ENCODE measurements around the gene SPSB1. TPM values are rescaled to one million over a fixed set of nuclear protein-coding genes. Genes with fewer than 3 reads are reported as not detected.
A peak's percentile ranks its signal among the peaks of the same experiment; 100 is the strongest.

Gene SPSB1
- total RNA-seq, 1 experiment from 2014 or later = 2.9 TPM

- H2AFZ ChIP-seq (ENCODE audit: low read length) = no peak overlapping the region
- H4K20me1 ChIP-seq (ENCODE audit: control insufficient read depth, insufficient read depth, insufficient read length) = no peaks in the 10 kb centered on the region
- peaks cover 9 to 10% (median 9%) of the 10 kb centered on the region in 3 experiments for H3K36me3 Mint-ChIP-seq (ENCODE audit: insufficient read depth in 1 of 3, low read depth in 3 of 3)
- no peaks in the 10 kb centered on the region for H3K27me3 ChIP-seq (ENCODE audit: insufficient read depth, low read length)
- no peak overlapping the region for H3K4ac ChIP-seq (ENCODE audit: low read depth, low read length)
- no peak overlapping the region for H2BK15ac ChIP-seq (ENCODE audit: low read depth, low read length)
- no peak overlapping the region for H3K14ac ChIP-seq (ENCODE audit: insufficient read depth, low read length)
- peak overlapping the region in 1 of 2 experiments; percentile 53; a peak in 2 of 5 replicates for H3K4me3 Mint-ChIP-seq
- TF ChIP-seq, protein P1, sequence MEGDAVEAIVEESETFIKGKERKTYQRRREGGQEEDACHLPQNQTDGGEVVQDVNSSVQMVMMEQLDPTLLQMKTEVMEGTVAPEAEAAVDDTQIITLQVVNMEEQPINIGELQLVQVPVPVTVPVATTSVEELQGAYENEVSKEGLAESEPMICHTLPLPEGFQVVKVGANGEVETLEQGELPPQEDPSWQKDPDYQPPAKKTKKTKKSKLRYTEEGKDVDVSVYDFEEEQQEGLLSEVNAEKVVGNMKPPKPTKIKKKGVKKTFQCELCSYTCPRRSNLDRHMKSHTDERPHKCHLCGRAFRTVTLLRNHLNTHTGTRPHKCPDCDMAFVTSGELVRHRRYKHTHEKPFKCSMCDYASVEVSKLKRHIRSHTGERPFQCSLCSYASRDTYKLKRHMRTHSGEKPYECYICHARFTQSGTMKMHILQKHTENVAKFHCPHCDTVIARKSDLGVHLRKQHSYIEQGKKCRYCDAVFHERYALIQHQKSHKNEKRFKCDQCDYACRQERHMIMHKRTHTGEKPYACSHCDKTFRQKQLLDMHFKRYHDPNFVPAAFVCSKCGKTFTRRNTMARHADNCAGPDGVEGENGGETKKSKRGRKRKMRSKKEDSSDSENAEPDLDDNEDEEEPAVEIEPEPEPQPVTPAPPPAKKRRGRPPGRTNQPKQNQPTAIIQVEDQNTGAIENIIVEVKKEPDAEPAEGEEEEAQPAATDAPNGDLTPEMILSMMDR (conservative IDR thresholded peaks at IDR 0.05) = no peak
- no peak overlapping the region for H2BK120ac ChIP-seq (ENCODE audit: low read depth, low read length, poor library complexity, severe bottlenecking)
- no peak overlapping the region for H4K8ac ChIP-seq (replicated peaks; ENCODE audit: insufficient read length, low read depth, low read length)
- peaks cover 7% of the 10 kb centered on the region for H3K4me1 ChIP-seq (ENCODE audit: insufficient read depth, low read length)
- no peaks in the 10 kb centered on the region for H3K79me2 ChIP-seq (ENCODE audit: insufficient read depth, low read length)
- no peak overlapping the region for H3K9ac ChIP-seq (ENCODE audit: extremely low read depth, insufficient read length, low read length)
- DNase-seq = no peak
- no peak overlapping the region for H4K91ac ChIP-seq (ENCODE audit: insufficient read length, low read depth, low read length)
- H3K9me3 ChIP-seq (ENCODE audit: control insufficient read depth, low read depth, low read length) = no peaks in the 10 kb centered on the region
- H2AK5ac ChIP-seq (ENCODE audit: insufficient read length, low read length) = no peak overlapping the region
- no peak overlapping the region for H3K18ac ChIP-seq (ENCODE audit: insufficient read length, low read depth, low read length)
- WGBS (ENCODE audit: extremely low coverage, insufficient read length, low lambda C conversion rate) = no CpG with 5 or more reads among the region's 10 CpGs
- H2BK12ac ChIP-seq (ENCODE audit: insufficient read length, low read depth, low read length) = no peak overlapping the region
- H3K23ac ChIP-seq (ENCODE audit: insufficient read length, low read depth, low read length) = no peak overlapping the region
- peaks cover 36 to 63% of the 10 kb centered on the region in 2 experiments for H3K4me1 Mint-ChIP-seq
- no peaks in the 10 kb centered on the region for H3K27me3 Mint-ChIP-seq (ENCODE audit: low read depth)
- H3K79me1 ChIP-seq (ENCODE audit: insufficient read depth, low read depth, low read length, poor library complexity, severe bottlenecking) = no peaks in the 10 kb centered on the region
- H3K9me3 Mint-ChIP-seq = peaks cover 6 to 7% of the 10 kb centered on the region in 2 experiments
- H3K27ac ChIP-seq (ENCODE audit: insufficient read length, low read depth, low read length) = no peak overlapping the region
- H4K5ac ChIP-seq (ENCODE audit: insufficient read length, low read depth, low read length) = no peak overlapping the region
- peak overlapping the region in 2 of 3 experiments; percentile 73 to 85; a peak in 4 of 7 replicates for H3K27ac Mint-ChIP-seq
- no peak overlapping the region for H2BK5ac ChIP-seq (ENCODE audit: insufficient read length, low read length)
- no peak overlapping the region for H3T11ph ChIP-seq (ENCODE audit: low read length)
- H3K4me2 ChIP-seq (ENCODE audit: insufficient read depth, insufficient read length, low read length) = no peak overlapping the region
- H3K56ac ChIP-seq (ENCODE audit: insufficient read length, low read depth, low read length) = no peak overlapping the region
- H2BK20ac ChIP-seq (ENCODE audit: low read depth, low read length, poor library complexity, severe bottlenecking) = no peak overlapping the region
- peaks cover 4% of the 10 kb centered on the region for H3K23me2 ChIP-seq (ENCODE audit: insufficient read length, low read depth, low read length, poor library complexity, severe bottlenecking)
Measured at GRCh38 chr1:9253453-9254105, 39.1 kb upstream of the SPSB1 start.

Measured in H9 (cell line).